Tibial artery (tissue), 4 donors: ENCODE results near the gene FLACC1.

Experiments
- DNase-seq, 2 donors: peaks; one replicate each; pipeline ENCODE4 v3.0.0-alpha.2; 2019
- H3K27ac ChIP-seq, 2 donors: fragments of 200-600 bp; sonication (generic) in 1 of 2; 1 replicate in 1 of 2; 2 replicates in 1 of 2; pipeline ENCODE4 v1.5.1; 2018 to 2019; ENCODE audit warnings: mild to moderate bottlenecking in 1 of 2
- H3K27me3 ChIP-seq, 2 donors: fragments of 200-600 bp; sonication (generic) in 1 of 2; one replicate each; pipeline versions ENCODE4 v1.5.1 to v1.6.0; 2016 to 2019
- H3K36me3 ChIP-seq, 3 donors: fragments of 200-600 bp; sonication (generic) in 2 of 3; one replicate each; pipeline ENCODE4 v1.5.1; 2016 to 2019; ENCODE audit warnings: mild to moderate bottlenecking in 2 of 3
- H3K4me1 ChIP-seq, 4 donors: fragments of 200-600 bp; sonication (generic) in 2 of 4; 1 replicate in 3 of 4; 2 replicates in 1 of 4; pipeline ENCODE4 v1.5.1; 2016 to 2019
- H3K4me3 ChIP-seq, 2 donors: fragments of 200-600 bp; sonication (generic) in 1 of 2; 1 replicate in 1 of 2; 2 replicates in 1 of 2; pipeline ENCODE4 v1.5.1; 2018 to 2019; ENCODE audit warnings: mild to moderate bottlenecking in 2 of 2
- H3K9me3 ChIP-seq, 3 donors: fragments of 200-600 bp; sonication (generic) in 1 of 3; one replicate each; pipeline ENCODE4 v1.5.1; 2016 to 2019
- CTCF ChIP-seq, 2 experiments: fragments of 200-600 bp in 1 of 2; fragments of 450-650 bp in 1 of 2; IDR thresholded peaks; one replicate each; pipeline ENCODE4 v1.5.1; 2017 to 2019; ENCODE audit warnings: antibody characterized with exemption in 2 of 2, mild to moderate bottlenecking in 1 of 2, moderate library complexity in 1 of 2
- intact Hi-C: fragments of 100-400 bp; cut with DNase I; formaldehyde crosslinking; loops from one replicate; pipeline ENCODE4 v1.15.0; 2023; ENCODE audit warnings: low total_unique reads

Gene FLACC1

GRCh38 chr2:201262718-201263117 is 94.4 kb downstream of the FLACC1 start:
- intact Hi-C loops: no loop called here

GRCh38 chr2:201261906-201262305 is 95.2 kb downstream of the FLACC1 start:
- DNase-seq: no peak
- H3K9me3 ChIP-seq: no peaks in the 10 kb centered on the region
- no peak overlapping the region for H3K4me3 ChIP-seq
- intact Hi-C loops: no loop called here
- no peak for TF ChIP-seq CTCF (IDR thresholded peaks at IDR 0.05)
- H3K36me3 ChIP-seq: peaks cover 0 to 9% (median 4%) of the 10 kb centered on the region in 3 donors
- peaks cover 0 to 25% (median 11%) of the 10 kb centered on the region in 4 donors for H3K4me1 ChIP-seq
- H3K27me3 ChIP-seq: no peaks in the 10 kb centered on the region
- H3K27ac ChIP-seq: no peak overlapping the region

More at GRCh38 chr2:201262718-201263117, 94.4 kb downstream of the FLACC1 start:
- no peak for TF ChIP-seq CTCF (IDR thresholded peaks at IDR 0.05)
- H3K27me3 ChIP-seq: no peaks in the 10 kb centered on the region
- peaks cover 0 to 17% (median 10%) of the 10 kb centered on the region in 3 donors for H3K36me3 ChIP-seq
- H3K9me3 ChIP-seq: no peaks in the 10 kb centered on the region
- H3K27ac ChIP-seq: no peak overlapping the region
- peaks cover 0 to 25% (median 7%) of the 10 kb centered on the region in 4 donors for H3K4me1 ChIP-seq
- DNase-seq: no peak
- no peak overlapping the region for H3K4me3 ChIP-seq

GRCh38 chr2:201261471-201261870 is 95.7 kb downstream of the FLACC1 start:
- Histone ChIP-seq H3K4me1 (peaks cover 0 to 25% (median 11%) of the 10 kb centered on the region in 4 donors), H3K36me3 (peaks cover 0 to 4% (median under 1%) of the 10 kb centered on the region in 3 donors), H3K27ac (no peak overlapping the region), H3K27me3 (no peaks in the 10 kb centered on the region), H3K9me3 (no peaks in the 10 kb centered on the region), H3K4me3 (no peak overlapping the region)
- no peak for TF ChIP-seq CTCF (IDR thresholded peaks at IDR 0.05)
- intact Hi-C loops: no loop called here
- no peak for DNase-seq

GRCh38 chr2:201260302-201260800 is 96.8 kb downstream of the FLACC1 start, which contains the start of gene CASP8:
Gene CASP8 (plus strand): TSS chr2:201260536. CDS start chr2:201266487, 5,951 bp downstream.
- TF ChIP-seq CTCF (IDR thresholded peaks at IDR 0.05): no peak
- Histone ChIP-seq H3K4me1 (peaks cover 0 to 25% (median 11%) of the 10 kb centered on the region in 4 donors), H3K27me3 (no peaks in the 10 kb centered on the region), H3K36me3 (no peaks in the 10 kb centered on the region), H3K27ac (no peak within 1 kb of the TSS), H3K4me3 (peak within 1 kb of the TSS in 1 of 2 donors; percentile 16), H3K9me3 (no peaks in the 10 kb centered on the region)
- intact Hi-C loops: no loop called here
- DNase-seq: peak in 1 of 2 donors; percentile 33

- Histone ChIP-seq H3K4me3 (peak overlapping the region; percentile 62 to 68), H3K27me3 (no peaks in the 10 kb centered on the region), H3K4me1 (peaks cover 0 to 33% (median 14%) of the 10 kb centered on the region in 4 donors), H3K9me3 (no peaks in the 10 kb centered on the region), H3K27ac (peak overlapping the region; percentile 80 to 85), H3K36me3 (no peaks in the 10 kb centered on the region)
- intact Hi-C loops: no loop called here
- TF ChIP-seq CTCF (IDR thresholded peaks at IDR 0.05): no peak
- DNase-seq: no peak
These were observed 98.2 kb downstream of the FLACC1 start for GRCh38 chr2:201258666-201259615.
